ENCODE measurements around the gene TP53BP1. TPM values are rescaled to one million over a fixed set of nuclear protein-coding genes. Genes with fewer than 3 reads are reported as not detected.

TP53BP1 gene
- total RNA-seq, 1 donor from 2014 or later = 44.9 TPM

- intact Hi-C loops (cut with DNase I) = loop anchor here (5.0 kb wide), 1 partner anchor 833 kb away; no protein-coding TSS in a partner anchor
Observed at GRCh38 chr15:43449981-43450380, 43.0 kb downstream of the TP53BP1 start.

GRCh38 chr15:43446344-43446743, 46.6 kb downstream of the TP53BP1 start:
- DNase-seq (ENCODE audit: extremely low spot score in 2 of 2) = no peak
- Histone ChIP-seq H3K4me3 (no peak overlapping the region), H3K27ac (no peak overlapping the region), H3K36me3 (peaks cover 0 to 6% of the 10 kb centered on the region in 2 donors), H3K9me3 (no peaks in the 10 kb centered on the region), H3K27me3 (no peaks in the 10 kb centered on the region), H3K4me1 (peaks cover 4% of the 10 kb centered on the region)
- intact Hi-C loops (cut with DNase I) = no loop called here
- TF ChIP-seq POLR2AphosphoS5 (IDR thresholded peaks at IDR 0.05; ENCODE audit: insufficient read depth in 1 of 2, low read depth in 1 of 2) = no peak
- no peak for TF ChIP-seq POLR2A (IDR thresholded peaks at IDR 0.05)

More at GRCh38 chr15:43449981-43450380, 43.0 kb downstream of the TP53BP1 start:
- TF ChIP-seq POLR2AphosphoS5 (IDR thresholded peaks at IDR 0.05; ENCODE audit: insufficient read depth in 1 of 2, low read depth in 1 of 2) = no peak
- TF ChIP-seq POLR2A (IDR thresholded peaks at IDR 0.05) = no peak
- no peak for TF ChIP-seq CTCF (IDR thresholded peaks at IDR 0.05)
- H3K27me3 ChIP-seq = no peaks in the 10 kb centered on the region
- no peaks in the 10 kb centered on the region for H3K4me1 ChIP-seq
- H3K27ac ChIP-seq = no peak overlapping the region
- no peak overlapping the region for H3K4me3 ChIP-seq
- peaks cover 0 to 21% of the 10 kb centered on the region in 2 donors for H3K36me3 ChIP-seq
- H3K9me3 ChIP-seq = no peaks in the 10 kb centered on the region
- DNase-seq (ENCODE audit: extremely low spot score in 2 of 2) = no peak

GRCh38 chr15:43441316-43441715, 51.6 kb downstream of the TP53BP1 start:
- intact Hi-C loops (cut with DNase I) = no loop called here
- no peak for DNase-seq (ENCODE audit: extremely low spot score in 2 of 2)

GRCh38 chr15:43440721-43441281, 52.2 kb downstream of the TP53BP1 start:
- H3K36me3 ChIP-seq = peaks cover 0 to 17% of the 10 kb centered on the region in 2 donors
- peak in 1 of 2 donors; percentile 89 for DNase-seq (ENCODE audit: extremely low spot score in 2 of 2)
- intact Hi-C loops (cut with DNase I) = no loop called here

More at GRCh38 chr15:43441316-43441715, 51.6 kb downstream of the TP53BP1 start:
- no peak for TF ChIP-seq POLR2A (IDR thresholded peaks at IDR 0.05)
- TF ChIP-seq CTCF (IDR thresholded peaks at IDR 0.05) = no peak
- no peak for TF ChIP-seq POLR2AphosphoS5 (IDR thresholded peaks at IDR 0.05; ENCODE audit: insufficient read depth in 1 of 2, low read depth in 1 of 2)
- H3K27ac ChIP-seq = peak overlapping the region; percentile 42
- peaks cover 0 to 16% of the 10 kb centered on the region in 2 donors for H3K36me3 ChIP-seq
- peaks cover 9% of the 10 kb centered on the region for H3K4me1 ChIP-seq
- H3K27me3 ChIP-seq = no peaks in the 10 kb centered on the region
- no peak overlapping the region for H3K4me3 ChIP-seq
- H3K9me3 ChIP-seq = no peaks in the 10 kb centered on the region

GRCh38 chr15:43439268-43439667, 53.7 kb downstream of the TP53BP1 start:
- intact Hi-C loops (cut with DNase I) = no loop called here
- peaks cover 0 to 17% of the 10 kb centered on the region in 2 donors for H3K36me3 ChIP-seq
- no peak for DNase-seq (ENCODE audit: extremely low spot score in 2 of 2)
- TF ChIP-seq POLR2A (IDR thresholded peaks at IDR 0.05) = no peak
- TF ChIP-seq POLR2AphosphoS5 (IDR thresholded peaks at IDR 0.05; ENCODE audit: insufficient read depth in 1 of 2, low read depth in 1 of 2) = no peak
- TF ChIP-seq CTCF (IDR thresholded peaks at IDR 0.05) = no peak
- H3K27me3 ChIP-seq = no peaks in the 10 kb centered on the region
- no peak overlapping the region for H3K27ac ChIP-seq
- no peak overlapping the region for H3K4me3 ChIP-seq
- peaks cover 9% of the 10 kb centered on the region for H3K4me1 ChIP-seq
- no peaks in the 10 kb centered on the region for H3K9me3 ChIP-seq

More at GRCh38 chr15:43440721-43441281, 52.2 kb downstream of the TP53BP1 start:
- Histone ChIP-seq H3K4me1 (peaks cover 9% of the 10 kb centered on the region), H3K9me3 (no peaks in the 10 kb centered on the region), H3K27ac (peak overlapping the region; percentile 42), H3K4me3 (no peak overlapping the region), H3K27me3 (no peaks in the 10 kb centered on the region)
- TF ChIP-seq POLR2AphosphoS5 (IDR thresholded peaks at IDR 0.05; ENCODE audit: insufficient read depth in 1 of 2, low read depth in 1 of 2) (peak; percentile 9 to 89), CTCF (IDR thresholded peaks at IDR 0.05) (peak; percentile 27 to 82 (median 71)), POLR2A (IDR thresholded peaks at IDR 0.05) (no peak)
